GM18907 (cell line): ENCODE measurements around the gene CORO7.
A peak's percentile ranks its signal among the peaks of the same experiment; 100 is the strongest.

Experiments
- ATAC-seq: cut with Tn5 transposase; IDR thresholded peaks from one replicate; pipeline ENCODE4 v1.9.1; 2021; ENCODE audit warnings: mild to moderate bottlenecking, moderate library complexity; ENCODE audit not compliant: unreplicated experiment

Gene CORO7

DNA sequence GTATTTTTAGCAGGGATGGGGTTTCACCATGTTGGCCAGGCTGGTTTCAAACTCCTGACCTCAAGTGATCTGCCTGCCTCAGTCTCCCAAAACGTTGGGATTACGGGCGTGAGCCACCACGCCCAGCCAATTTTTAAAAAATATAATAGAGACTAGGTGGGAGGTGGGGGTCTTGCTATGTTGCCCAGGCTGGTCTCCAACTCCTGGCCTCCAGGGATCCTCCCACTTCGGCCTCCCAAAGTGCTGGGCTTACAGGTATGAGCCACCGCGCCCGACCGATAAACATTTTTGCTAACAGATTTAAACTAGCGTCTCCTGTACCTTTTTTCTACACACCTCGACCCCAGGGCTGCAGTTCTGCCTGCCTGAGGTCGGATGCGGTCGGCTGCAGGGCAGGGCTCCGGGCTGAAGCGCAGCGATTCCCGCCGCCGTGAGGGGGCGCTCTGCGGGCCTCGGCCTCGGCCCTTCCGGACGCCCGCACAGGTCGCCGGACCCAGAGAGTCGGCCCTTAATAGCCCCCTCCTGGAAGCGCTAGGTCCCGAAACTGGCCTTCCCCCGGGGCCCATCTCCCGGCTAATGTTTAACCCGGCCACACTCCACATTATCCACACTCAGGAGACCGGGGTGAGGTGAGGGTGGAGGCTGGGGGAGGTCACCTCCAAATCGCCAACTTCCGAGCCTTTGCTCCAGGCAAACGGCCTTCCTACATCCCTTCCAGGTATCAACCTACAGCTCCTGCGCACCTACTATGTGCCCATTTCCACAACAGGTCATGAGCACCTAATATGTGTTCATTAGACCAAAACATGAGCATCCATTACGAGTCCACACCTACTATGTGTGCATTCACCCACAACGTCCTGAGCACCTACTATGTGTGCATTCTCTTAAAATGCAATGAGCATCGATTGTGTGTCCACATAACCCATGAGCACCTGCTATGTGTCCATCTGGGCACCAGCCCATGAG lies 102.5 kb downstream of the CORO7 start:
- ATAC-seq: no peak

DNA sequence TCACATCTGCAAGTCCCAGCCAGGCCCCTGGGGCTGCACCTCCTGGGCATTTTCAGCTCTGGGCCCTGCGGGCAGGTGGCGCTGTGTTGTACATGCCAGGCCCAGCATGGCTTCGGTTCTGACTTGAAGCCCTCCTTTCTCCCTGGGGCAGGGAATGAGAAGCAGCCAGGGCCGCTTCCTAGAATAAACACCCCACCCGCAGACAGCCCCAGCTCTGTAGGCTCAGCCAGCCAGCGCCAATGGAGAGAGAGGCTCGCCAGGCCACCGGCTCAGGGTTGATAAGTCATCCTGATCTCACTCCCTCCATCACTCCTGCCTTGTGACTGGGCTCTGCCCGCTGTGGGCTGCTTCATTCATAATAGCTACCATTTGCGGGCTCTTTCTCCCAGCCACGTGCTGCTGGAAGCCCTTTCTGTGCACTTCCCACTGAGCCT lies 106.5 kb downstream of the CORO7 start:
- no peak for ATAC-seq

DNA sequence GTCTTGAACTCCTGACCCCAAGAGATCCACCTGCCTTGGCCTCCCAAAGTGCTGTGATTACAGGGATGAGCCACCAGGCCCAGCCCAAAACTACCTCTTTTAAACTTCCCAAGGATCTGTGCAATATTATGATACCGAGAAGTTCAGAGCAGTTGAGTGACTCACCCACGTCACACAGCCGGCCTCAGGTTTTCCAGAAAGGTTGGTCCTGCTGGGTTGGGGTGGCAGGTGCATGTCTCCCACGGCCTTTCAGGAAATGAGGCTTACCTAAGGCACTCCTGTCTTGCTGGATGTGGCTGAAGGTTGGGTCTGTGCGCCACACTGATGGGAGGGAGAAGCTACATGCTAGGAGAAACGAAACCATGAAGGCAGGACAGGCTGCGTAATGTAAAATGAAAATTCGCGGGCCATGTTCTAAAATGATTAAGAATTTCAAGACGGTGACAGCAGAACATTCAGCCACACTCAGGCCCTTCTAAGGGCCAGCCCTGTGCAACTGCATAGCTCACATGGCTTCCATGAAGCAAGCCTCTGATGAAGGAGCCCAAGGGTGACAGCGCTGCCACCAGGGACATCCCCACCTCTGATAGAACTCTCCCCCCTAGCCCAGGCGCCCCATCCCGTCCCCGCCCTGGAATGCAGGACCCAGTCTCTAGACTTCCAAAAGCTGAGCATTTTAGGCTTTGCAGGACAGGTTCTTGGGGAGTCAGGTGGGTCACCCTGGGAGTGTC lies 107.1 kb downstream of the CORO7 start:
- no peak for ATAC-seq

DNA sequence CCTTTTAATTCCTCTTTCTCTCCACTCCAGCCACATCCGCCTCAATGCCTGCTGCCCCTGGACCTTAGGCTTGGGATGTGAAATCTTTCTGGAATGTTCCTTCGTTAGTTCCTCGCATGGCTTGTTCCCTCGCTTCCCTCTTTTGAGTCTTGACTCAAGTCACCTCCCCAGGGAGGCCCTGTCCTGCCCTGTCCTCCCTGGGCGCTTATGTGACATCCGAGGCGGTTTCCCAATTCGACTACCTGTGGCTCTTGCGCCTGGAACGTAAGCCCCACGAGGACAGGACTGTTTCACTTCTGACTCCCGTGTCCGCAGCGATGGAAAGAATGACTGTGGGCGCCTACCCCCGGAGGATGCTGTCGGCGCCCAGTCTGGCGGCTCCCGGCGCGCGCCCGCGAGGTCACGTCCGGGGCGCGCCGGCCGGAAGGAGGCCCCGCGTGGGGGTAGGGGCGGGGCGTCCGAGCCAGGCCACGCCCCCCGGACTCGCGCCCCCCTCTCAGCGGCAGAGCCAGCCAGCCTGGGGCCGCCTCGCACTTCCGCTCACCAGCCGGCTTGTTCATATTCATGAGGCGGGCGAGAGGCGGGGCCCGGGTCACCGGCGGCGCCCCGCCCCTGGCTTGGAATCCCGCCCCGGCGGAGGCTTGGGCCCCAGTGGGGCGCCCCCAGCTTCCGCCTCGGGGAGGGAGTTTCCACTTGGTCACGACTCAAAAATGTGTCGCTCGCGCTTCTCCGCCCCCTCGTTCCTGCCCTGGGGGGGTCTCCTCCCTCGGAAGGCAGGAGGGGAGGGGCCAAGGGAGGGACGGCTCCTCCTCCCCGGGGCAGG lies 109.0 kb downstream of the CORO7 start:
- peak; percentile 90 for ATAC-seq

DNA sequence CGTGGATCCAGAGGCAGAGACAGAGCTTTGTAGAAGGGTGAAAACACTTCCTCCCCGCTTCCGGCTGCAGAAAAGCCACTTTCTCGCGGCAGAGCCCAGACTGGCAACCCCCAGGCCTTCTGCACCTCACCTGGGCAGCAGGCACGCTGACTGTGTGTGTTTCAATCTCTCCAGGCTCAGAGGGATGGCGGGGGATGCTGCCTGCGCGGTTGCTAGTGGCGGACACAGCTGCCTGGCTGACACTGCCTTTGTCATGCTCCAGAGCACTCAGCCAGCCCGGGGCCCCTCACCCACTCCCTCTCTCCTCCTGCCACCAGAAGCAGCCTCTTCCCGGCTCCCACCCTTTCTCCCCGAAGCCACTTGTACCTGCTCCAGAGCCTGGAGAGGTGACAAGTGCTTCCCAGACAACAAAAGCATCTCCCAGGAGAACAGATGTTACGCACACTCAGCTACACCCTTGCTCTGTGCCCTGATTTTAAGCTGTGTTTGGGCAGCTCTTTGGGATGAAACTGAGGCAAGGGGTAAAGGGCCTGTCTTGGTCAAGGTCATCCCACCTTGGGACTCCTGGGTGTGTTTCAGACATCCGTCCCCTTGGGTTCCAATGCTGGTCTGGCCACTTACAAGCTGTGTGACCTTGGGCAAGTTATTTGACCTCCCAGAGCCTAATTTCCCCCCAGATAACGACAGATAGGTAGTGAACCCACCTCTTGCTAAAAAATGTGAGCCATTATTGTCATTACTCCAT lies 109.8 kb downstream of the CORO7 start:
- no peak for ATAC-seq
